PC-9 (cell line): Measurements from ENCODE around the gene SLC4A11.

ENCODE experiments used
- CTCF ChIP-seq: fragments of 200-600 bp; sonication (generic); conservative IDR thresholded peaks from 2 replicates; pipeline ENCODE4 v1.6.1; 2017; ENCODE audit warnings: mixed run types, antibody characterized with exemption, mild to moderate bottlenecking, moderate library complexity
- EZH2 ChIP-seq: fragments of 200-600 bp; sonication (generic); IDR thresholded peaks from 2 replicates; pipeline ENCODE4 v1.8.0; 2017; ENCODE audit warnings: antibody characterized with exemption, low read depth

GRCh38 chr20:3213226-3213625 lies 25.8 kb downstream of the SLC4A11 start:
- no peak for TF ChIP-seq CTCF
- TF ChIP-seq EZH2 = no peak
